Vagina (tissue), 2 donors: Measurements from ENCODE around the gene LRRC18.

Source experiments
- CTCF ChIP-seq, 3 experiments: fragments of 450-650 bp in 2 of 3; fragments of 200-600 bp in 1 of 3; sonication (generic) in 1 of 3; IDR thresholded peaks; one replicate each; pipeline ENCODE4 v1.5.1; 2017 to 2019; ENCODE audit warnings: antibody characterized with exemption in 3 of 3, mild to moderate bottlenecking in 2 of 3, moderate library complexity in 2 of 3
- POLR2AphosphoS5 ChIP-seq, 2 donors: sonication (generic); formaldehyde crosslinking; IDR thresholded peaks; one replicate each; pipeline ENCODE4 v1.9.0; 2017; ENCODE audit warnings: antibody characterized with exemption in 2 of 2, mild to moderate bottlenecking in 2 of 2, low read depth in 1 of 2; ENCODE audit not compliant: insufficient read depth in 1 of 2

- TF ChIP-seq CTCF (IDR thresholded peaks at IDR 0.05) (no peak), POLR2AphosphoS5 (IDR thresholded peaks at IDR 0.05; ENCODE audit: insufficient read depth in 1 of 2, low read depth in 1 of 2) (no peak)
These were observed 5.9 kb upstream of the LRRC18 start for GRCh38 chr10:48945441-48946130.
